ENCODE data around the gene PRKG1. TPM values are rescaled to one million over a fixed set of nuclear protein-coding genes. Genes with fewer than 3 reads are reported as not detected.

Gene PRKG1
- total RNA-seq, 1 donor, result 19.5 TPM

DNA sequence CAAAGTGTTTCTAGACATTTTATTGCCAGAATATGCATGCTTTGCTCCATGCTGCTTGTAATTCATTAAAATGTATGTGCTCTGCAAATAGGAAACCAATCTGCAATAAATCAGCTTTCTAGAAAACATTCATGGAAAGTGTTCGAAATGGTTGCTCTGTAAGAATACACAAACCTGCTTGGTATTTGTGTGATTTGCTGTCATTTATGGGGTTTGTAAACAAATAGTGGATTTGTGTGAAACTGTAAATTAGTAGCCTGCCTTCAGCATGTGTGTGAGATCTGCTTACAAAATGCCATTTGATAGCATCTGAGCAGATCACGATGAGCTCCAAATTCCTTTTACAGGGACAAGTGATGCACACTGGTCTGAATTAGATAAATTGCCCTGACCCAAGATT, 844.2 kb downstream of the PRKG1 start:
- TF ChIP-seq, protein P1, sequence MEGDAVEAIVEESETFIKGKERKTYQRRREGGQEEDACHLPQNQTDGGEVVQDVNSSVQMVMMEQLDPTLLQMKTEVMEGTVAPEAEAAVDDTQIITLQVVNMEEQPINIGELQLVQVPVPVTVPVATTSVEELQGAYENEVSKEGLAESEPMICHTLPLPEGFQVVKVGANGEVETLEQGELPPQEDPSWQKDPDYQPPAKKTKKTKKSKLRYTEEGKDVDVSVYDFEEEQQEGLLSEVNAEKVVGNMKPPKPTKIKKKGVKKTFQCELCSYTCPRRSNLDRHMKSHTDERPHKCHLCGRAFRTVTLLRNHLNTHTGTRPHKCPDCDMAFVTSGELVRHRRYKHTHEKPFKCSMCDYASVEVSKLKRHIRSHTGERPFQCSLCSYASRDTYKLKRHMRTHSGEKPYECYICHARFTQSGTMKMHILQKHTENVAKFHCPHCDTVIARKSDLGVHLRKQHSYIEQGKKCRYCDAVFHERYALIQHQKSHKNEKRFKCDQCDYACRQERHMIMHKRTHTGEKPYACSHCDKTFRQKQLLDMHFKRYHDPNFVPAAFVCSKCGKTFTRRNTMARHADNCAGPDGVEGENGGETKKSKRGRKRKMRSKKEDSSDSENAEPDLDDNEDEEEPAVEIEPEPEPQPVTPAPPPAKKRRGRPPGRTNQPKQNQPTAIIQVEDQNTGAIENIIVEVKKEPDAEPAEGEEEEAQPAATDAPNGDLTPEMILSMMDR (IDR thresholded peaks at IDR 0.05; ENCODE audit: extremely low read depth, low read depth, low read length), result no peak
- Histone ChIP-seq H3K4me2 (ENCODE audit: insufficient read depth, low read length) (no peak overlapping the region), H3K36me3 (ENCODE audit: insufficient read depth, low read length) (no peaks in the 10 kb centered on the region), H3K4me3 (ENCODE audit: insufficient read depth, low read length) (no peak overlapping the region), H2AFZ (ENCODE audit: low read length) (no peak overlapping the region), H3K9me3 (ENCODE audit: low read depth, low read length) (no peaks in the 10 kb centered on the region), H3K27me3 (ENCODE audit: insufficient read depth, low read length) (no peaks in the 10 kb centered on the region), H3K79me2 (ENCODE audit: insufficient read depth, low read length) (no peaks in the 10 kb centered on the region), H3K27ac (ENCODE audit: low read depth, low read length) (no peak overlapping the region), H3K4me1 (ENCODE audit: insufficient read depth, low read length) (no peaks in the 10 kb centered on the region), H4K20me1 (ENCODE audit: insufficient read depth, low read length) (no peaks in the 10 kb centered on the region)
- DNase-seq (ENCODE audit: insufficient read length, low spot score, missing footprints), result no peak

DNA sequence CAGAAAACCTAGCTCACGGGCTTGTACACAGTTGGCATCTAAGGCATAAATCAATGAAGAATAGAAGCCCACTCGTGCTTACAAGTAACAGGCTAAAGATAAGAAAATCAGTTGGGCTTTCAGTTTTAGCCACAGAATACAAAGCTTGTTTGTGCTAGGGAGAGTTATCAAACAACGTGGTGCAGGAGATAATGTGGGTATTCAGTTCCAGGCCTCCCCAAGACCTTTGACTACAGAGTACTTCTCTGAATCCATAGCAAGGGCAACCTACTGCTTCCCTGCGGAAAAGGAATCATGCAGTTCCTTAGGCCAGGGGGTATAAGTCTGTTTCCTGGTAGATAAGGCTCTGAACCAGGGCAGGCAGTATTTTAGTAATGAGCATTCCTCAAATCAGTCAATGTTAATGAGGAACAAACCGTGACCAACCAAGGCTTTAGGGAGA, 844.6 kb downstream of the PRKG1 start:
- Histone ChIP-seq H3K27ac (ENCODE audit: low read depth, low read length) (no peak overlapping the region), H3K27me3 (ENCODE audit: insufficient read depth, low read length) (no peaks in the 10 kb centered on the region), H3K9me3 (ENCODE audit: low read depth, low read length) (no peaks in the 10 kb centered on the region), H3K4me3 (ENCODE audit: insufficient read depth, low read length) (no peak overlapping the region), H3K36me3 (ENCODE audit: insufficient read depth, low read length) (no peaks in the 10 kb centered on the region), H2AFZ (ENCODE audit: low read length) (no peak overlapping the region), H3K79me2 (ENCODE audit: insufficient read depth, low read length) (no peaks in the 10 kb centered on the region), H3K4me2 (ENCODE audit: insufficient read depth, low read length) (no peak overlapping the region), H3K4me1 (ENCODE audit: insufficient read depth, low read length) (no peaks in the 10 kb centered on the region), H4K20me1 (ENCODE audit: insufficient read depth, low read length) (no peaks in the 10 kb centered on the region)
- no peak for DNase-seq (ENCODE audit: insufficient read length, low spot score, missing footprints)
- TF ChIP-seq, protein P1 (IDR thresholded peaks at IDR 0.05; ENCODE audit: extremely low read depth, low read depth, low read length), result no peak

DNA sequence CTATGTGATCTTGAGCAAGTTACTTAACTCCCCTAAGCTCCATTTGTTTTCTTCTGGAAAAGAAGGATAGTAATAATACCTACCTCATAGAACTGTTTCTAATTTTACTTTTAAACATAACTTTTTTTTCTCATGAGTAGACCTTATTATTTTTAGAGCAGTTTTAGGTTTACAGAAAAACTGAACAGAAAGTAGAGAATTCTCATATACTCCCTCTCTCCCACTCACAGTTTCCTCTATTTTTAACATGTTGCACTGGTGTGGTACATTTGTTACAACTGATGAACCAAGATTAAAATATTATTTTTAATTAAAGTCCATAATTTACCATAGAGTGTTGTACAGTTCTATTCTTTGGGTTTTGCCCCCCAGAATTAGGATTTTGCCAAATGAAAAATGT, 846.4 kb downstream of the PRKG1 start:
- H3K79me2 ChIP-seq (ENCODE audit: insufficient read depth, low read length), result no peaks in the 10 kb centered on the region
- H3K4me1 ChIP-seq (ENCODE audit: insufficient read depth, low read length), result no peaks in the 10 kb centered on the region
- no peaks in the 10 kb centered on the region for H4K20me1 ChIP-seq (ENCODE audit: insufficient read depth, low read length)
- H3K27me3 ChIP-seq (ENCODE audit: insufficient read depth, low read length), result no peaks in the 10 kb centered on the region
- no peaks in the 10 kb centered on the region for H3K36me3 ChIP-seq (ENCODE audit: insufficient read depth, low read length)
- H3K9me3 ChIP-seq (ENCODE audit: low read depth, low read length), result no peaks in the 10 kb centered on the region
- DNase-seq (ENCODE audit: insufficient read length, low spot score, missing footprints), result no peak
- no peak overlapping the region for H3K27ac ChIP-seq (ENCODE audit: low read depth, low read length)
- no peak overlapping the region for H3K4me2 ChIP-seq (ENCODE audit: insufficient read depth, low read length)
- TF ChIP-seq, protein P1 (IDR thresholded peaks at IDR 0.05; ENCODE audit: extremely low read depth, low read depth, low read length), result no peak
- no peak overlapping the region for H2AFZ ChIP-seq (ENCODE audit: low read length)
- no peak overlapping the region for H3K4me3 ChIP-seq (ENCODE audit: insufficient read depth, low read length)

DNA sequence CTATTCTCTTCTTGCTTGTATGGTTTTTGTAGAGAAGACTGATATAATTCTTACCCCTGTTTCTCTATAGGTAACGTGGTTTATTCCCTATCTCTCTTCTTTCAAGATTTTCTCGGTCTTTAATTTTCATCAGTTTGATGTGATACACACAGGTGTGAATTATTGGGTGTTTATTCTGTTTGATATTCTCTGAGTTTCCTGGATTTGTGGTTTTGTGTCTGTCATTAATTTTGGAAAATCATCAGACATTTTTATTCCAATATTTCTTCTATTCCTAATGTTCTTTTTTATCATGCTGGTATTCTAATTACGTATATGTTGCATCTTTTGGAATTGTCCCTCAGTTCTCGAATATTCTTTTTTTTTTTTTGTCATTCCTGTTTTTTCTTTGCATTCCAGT, 850.1 kb downstream of the PRKG1 start:
- Histone ChIP-seq H3K4me2 (ENCODE audit: insufficient read depth, low read length) (no peak overlapping the region), H3K4me3 (ENCODE audit: insufficient read depth, low read length) (no peak overlapping the region), H3K27ac (ENCODE audit: low read depth, low read length) (no peak overlapping the region), H4K20me1 (ENCODE audit: insufficient read depth, low read length) (no peaks in the 10 kb centered on the region), H3K4me1 (ENCODE audit: insufficient read depth, low read length) (no peaks in the 10 kb centered on the region), H3K36me3 (ENCODE audit: insufficient read depth, low read length) (no peaks in the 10 kb centered on the region), H3K79me2 (ENCODE audit: insufficient read depth, low read length) (no peaks in the 10 kb centered on the region), H2AFZ (ENCODE audit: low read length) (no peak overlapping the region), H3K9me3 (ENCODE audit: low read depth, low read length) (no peaks in the 10 kb centered on the region), H3K27me3 (ENCODE audit: insufficient read depth, low read length) (no peaks in the 10 kb centered on the region)
- TF ChIP-seq, protein P1 (IDR thresholded peaks at IDR 0.05; ENCODE audit: extremely low read depth, low read depth, low read length), result no peak
- no peak for DNase-seq (ENCODE audit: insufficient read length, low spot score, missing footprints)
